Adipocyte (in vitro differentiated cells): ENCODE results near the gene POLR2E.
A peak's percentile ranks its signal among the peaks of the same experiment; 100 is the strongest.

ENCODE experiments used
- DNase-seq: peaks from one replicate; pipeline ENCODE4 v3.0.0-alpha.2; 2015; ENCODE audit warnings: low read depth
- H3K27me3 ChIP-seq: replicated peaks from 2 replicates; pipeline ENCODE4 v1.7.0; 2013; ENCODE audit warnings: mild to moderate bottlenecking, low read length, moderate library complexity; ENCODE audit not compliant: control insufficient read depth, insufficient read depth
- H3K36me3 ChIP-seq: 2 replicates; pipeline ENCODE4 v1.7.0; 2013; ENCODE audit warnings: low read length, mild to moderate bottlenecking, moderate library complexity; ENCODE audit not compliant: control insufficient read depth, insufficient read depth, severe bottlenecking
- H3K4me1 ChIP-seq: 2 replicates; pipeline ENCODE4 v1.7.0; 2013; ENCODE audit warnings: mild to moderate bottlenecking, low read length, moderate library complexity; ENCODE audit not compliant: control insufficient read depth, insufficient read depth
- H3K4me3 ChIP-seq: 2 replicates; pipeline ENCODE4 v1.7.0; 2013; ENCODE audit warnings: mild to moderate bottlenecking, low read length, moderate library complexity
- H3K9ac ChIP-seq: 2 replicates; pipeline ENCODE4 v1.7.0; 2013; ENCODE audit warnings: mild to moderate bottlenecking, low read length, moderate library complexity
- H3K9me3 ChIP-seq: 2 replicates; pipeline ENCODE4 v1.7.0; 2013; ENCODE audit warnings: mild to moderate bottlenecking, low read length, moderate library complexity; ENCODE audit not compliant: control insufficient read depth

Gene POLR2E

GRCh38 chr19:1079566-1080111 is 15.5 kb downstream of the POLR2E start:
- Histone ChIP-seq H3K27me3 (no peaks in the 10 kb centered on the region), H3K36me3 (no peaks in the 10 kb centered on the region), H3K4me1 (no peaks in the 10 kb centered on the region), H3K9me3 (no peaks in the 10 kb centered on the region), H3K4me3 (no peak overlapping the region), H3K9ac (no peak overlapping the region)
- no peak for DNase-seq

- no peaks in the 10 kb centered on the region for H3K4me1 ChIP-seq
- H3K36me3 ChIP-seq = no peaks in the 10 kb centered on the region
- DNase-seq = no peak
Measured at GRCh38 chr19:1076951-1077350, 18.2 kb downstream of the POLR2E start.

GRCh38 chr19:1076046-1076386 is 19.2 kb downstream of the POLR2E start:
- Histone ChIP-seq H3K9me3 (no peaks in the 10 kb centered on the region), H3K27me3 (peaks cover 3% of the 10 kb centered on the region), H3K9ac (no peak overlapping the region), H3K36me3 (no peaks in the 10 kb centered on the region), H3K4me1 (no peaks in the 10 kb centered on the region), H3K4me3 (no peak overlapping the region)
- no peak for DNase-seq

More at GRCh38 chr19:1076951-1077350, 18.2 kb downstream of the POLR2E start:
- Histone ChIP-seq H3K9ac (no peak overlapping the region), H3K9me3 (no peaks in the 10 kb centered on the region), H3K4me3 (no peak overlapping the region), H3K27me3 (peaks cover 3% of the 10 kb centered on the region)

- Histone ChIP-seq H3K9ac (no peak overlapping the region), H3K4me1 (no peaks in the 10 kb centered on the region), H3K4me3 (no peak overlapping the region), H3K9me3 (no peaks in the 10 kb centered on the region), H3K27me3 (peaks cover 12% of the 10 kb centered on the region), H3K36me3 (no peaks in the 10 kb centered on the region)
- DNase-seq = no peak
Measured at GRCh38 chr19:1074544-1075283, 20.5 kb downstream of the POLR2E start.

- no peak for DNase-seq
- H3K36me3 ChIP-seq = no peaks in the 10 kb centered on the region
- H3K4me1 ChIP-seq = no peaks in the 10 kb centered on the region
- H3K9ac ChIP-seq = no peak overlapping the region
- H3K9me3 ChIP-seq = no peaks in the 10 kb centered on the region
- no peak overlapping the region for H3K4me3 ChIP-seq
- peaks cover 18% of the 10 kb centered on the region for H3K27me3 ChIP-seq
Measured at GRCh38 chr19:1073956-1074517, 21.1 kb downstream of the POLR2E start.

GRCh38 chr19:1073063-1073955 is 21.9 kb downstream of the POLR2E start:
- Histone ChIP-seq H3K27me3 (peaks cover 26% of the 10 kb centered on the region), H3K4me1 (no peaks in the 10 kb centered on the region), H3K4me3 (no peak overlapping the region), H3K36me3 (no peaks in the 10 kb centered on the region), H3K9ac (no peak overlapping the region), H3K9me3 (no peaks in the 10 kb centered on the region)
- no peak for DNase-seq

- no peak for DNase-seq
- no peaks in the 10 kb centered on the region for H3K4me1 ChIP-seq
- H3K4me3 ChIP-seq = no peak overlapping the region
- no peaks in the 10 kb centered on the region for H3K9me3 ChIP-seq
- H3K27me3 ChIP-seq = peaks cover 28% of the 10 kb centered on the region
- no peak overlapping the region for H3K9ac ChIP-seq
- H3K36me3 ChIP-seq = no peaks in the 10 kb centered on the region
Measured at GRCh38 chr19:1072371-1073015, 22.7 kb downstream of the POLR2E start.

GRCh38 chr19:1070931-1071791 is 24.0 kb downstream of the POLR2E start:
- H3K4me3 ChIP-seq = no peak overlapping the region
- no peaks in the 10 kb centered on the region for H3K36me3 ChIP-seq

GRCh38 chr19:1070576-1070930 is 24.6 kb downstream of the POLR2E start:
- H3K4me1 ChIP-seq = no peaks in the 10 kb centered on the region
- H3K4me3 ChIP-seq = no peak overlapping the region
- DNase-seq = peak; percentile 24
- no peaks in the 10 kb centered on the region for H3K9me3 ChIP-seq
- H3K36me3 ChIP-seq = no peaks in the 10 kb centered on the region
- no peak overlapping the region for H3K9ac ChIP-seq
- H3K27me3 ChIP-seq = peaks cover 40% of the 10 kb centered on the region

More at GRCh38 chr19:1070931-1071791, 24.0 kb downstream of the POLR2E start:
- H3K9ac ChIP-seq = no peak overlapping the region
- DNase-seq = peak; percentile 43
- H3K4me1 ChIP-seq = no peaks in the 10 kb centered on the region
- H3K27me3 ChIP-seq = peaks cover 35% of the 10 kb centered on the region
- H3K9me3 ChIP-seq = no peaks in the 10 kb centered on the region

- Histone ChIP-seq H3K27me3 (peaks cover 46% of the 10 kb centered on the region), H3K4me1 (peaks cover 5% of the 10 kb centered on the region), H3K9me3 (no peaks in the 10 kb centered on the region), H3K9ac (no peak overlapping the region), H3K36me3 (no peaks in the 10 kb centered on the region), H3K4me3 (no peak overlapping the region)
- no peak for DNase-seq
Measured at GRCh38 chr19:1069009-1069779, 26.0 kb downstream of the POLR2E start.
